Stimulated activated CD4-positive, alpha-beta T cell treated with anti-CD3 and anti-CD28 coated beads, Interleukin-2, amount 100 ng/mL, for 48 hours (primary cell): ENCODE results near the gene KIF5A.
"Not testable (repeated sequence)": the region's sequence is repeated elsewhere in the genome, so short reads cannot be mapped to it uniquely, and the experiment has no call there.

Experiments used
- DNase-seq, 2 donors: peaks; one replicate each; pipeline ENCODE4 v3.0.0-alpha.2; 2020

Gene KIF5A

GRCh38 chr12:57609781-57610553 is 60.1 kb downstream of the KIF5A start:
- DNase-seq, result no peak

- DNase-seq, result no peak
Observed at GRCh38 chr12:57610554-57611107, 60.8 kb downstream of the KIF5A start.

- DNase-seq, result peak in 1 of 2 donors; percentile 53
Observed at GRCh38 chr12:57611108-57611826, 61.4 kb downstream of the KIF5A start, which contains the start of gene ARHGEF25. TSS of gene ARHGEF25 (plus strand) at chr12:57611435. CDS start at chr12:57611895, 460 bp downstream.

GRCh38 chr12:57611827-57612710 is 62.2 kb downstream of the KIF5A start:
- DNase-seq, result no peak

- DNase-seq, result no peak
Observed at GRCh38 chr12:57612711-57613426, 63.0 kb downstream of the KIF5A start.

- no peak for DNase-seq
Observed at GRCh38 chr12:57613427-57614109, 63.7 kb downstream of the KIF5A start.

- no peak for DNase-seq
Observed at GRCh38 chr12:57614178-57614947, 64.5 kb downstream of the KIF5A start.

GRCh38 chr12:57614948-57615500 is 65.2 kb downstream of the KIF5A start:
- DNase-seq, result no peak

- DNase-seq, result no peak
Observed at GRCh38 chr12:57615637-57616036, 65.8 kb downstream of the KIF5A start.

- DNase-seq, result no peak
Observed at GRCh38 chr12:57616383-57617101, 66.7 kb downstream of the KIF5A start.

- no peak for DNase-seq
Observed at GRCh38 chr12:57617942-57618341, 68.1 kb downstream of the KIF5A start.

- DNase-seq, result not testable (repeated sequence)
Observed at GRCh38 chr12:57618431-57618830, 68.6 kb downstream of the KIF5A start.

- DNase-seq, result no peak
Observed at GRCh38 chr12:57618966-57619433, 69.2 kb downstream of the KIF5A start.

- no peak for DNase-seq
Observed at GRCh38 chr12:57619434-57620244, 69.8 kb downstream of the KIF5A start.

GRCh38 chr12:57620245-57620935 is 70.5 kb downstream of the KIF5A start:
- no peak for DNase-seq

GRCh38 chr12:57620936-57621496 is 71.2 kb downstream of the KIF5A start:
- no peak for DNase-seq

GRCh38 chr12:57621497-57622292 is 71.9 kb downstream of the KIF5A start:
- DNase-seq, result peak; percentile 58 to 68
